Keratinocyte (primary cell): ENCODE results near the gene ARSB. TPM values are rescaled to one million over a fixed set of nuclear protein-coding genes. Genes with fewer than 3 reads are reported as not detected.

Source experiments
- DNase-seq: peaks from one replicate; pipeline ENCODE4 v3.0.0-alpha.2; 2011; ENCODE audit warnings: low read depth, missing footprints, low spot score
- FAIRE-seq: peaks from 2 replicates; lab custom pipeline; 2011; peaks lifted over from hg19 to GRCh38; lab: Jason Lieb, UNC
- H2AFZ ChIP-seq: 2 replicates; pipeline ENCODE4 v1.6.0; 2012; ENCODE audit warnings: low read length, control low read depth, inconsistent platforms; ENCODE audit not compliant: control insufficient read depth
- H3K27ac ChIP-seq: 2 replicates; pipeline ENCODE4 v1.5.1; 2011; ENCODE audit warnings: low read length; ENCODE audit not compliant: control insufficient read depth, insufficient read depth
- H3K27me3 ChIP-seq: 3 replicates; pipeline ENCODE4 v1.6.0; 2011; ENCODE audit warnings: low read length; ENCODE audit not compliant: control insufficient read depth, insufficient read depth; ENCODE audit errors: extremely low read depth
- H3K36me3 ChIP-seq, 2 experiments: 2 replicates in 1 of 2; 3 replicates in 1 of 2; pipeline ENCODE4 v1.5.1; 2011; ENCODE audit warnings: low read length in 2 of 2, mild to moderate bottlenecking in 1 of 2; ENCODE audit not compliant: control insufficient read depth in 2 of 2, insufficient read depth in 2 of 2; ENCODE audit errors: extremely low read depth in 1 of 2
- H3K4me1 ChIP-seq: 3 replicates; pipeline ENCODE4 v1.5.1; 2011; ENCODE audit warnings: low read length; ENCODE audit not compliant: control insufficient read depth, insufficient read depth; ENCODE audit errors: extremely low read depth
- H3K4me2 ChIP-seq: 3 replicates; pipeline ENCODE4 v1.6.0; 2011; ENCODE audit warnings: low read depth, low read length; ENCODE audit not compliant: control insufficient read depth, insufficient read depth; ENCODE audit errors: extremely low read depth
- H3K4me3 ChIP-seq, 3 experiments: fragments of 200-600 bp in 1 of 3; sonication (generic) in 1 of 3; 2 replicates in 2 of 3; 3 replicates in 1 of 3; pipeline ENCODE4 v1.5.1; 2011 to 2016; ENCODE audit warnings: low read length in 3 of 3, mild to moderate bottlenecking in 3 of 3, control low read depth in 2 of 3, inconsistent platforms in 1 of 3, low read depth in 1 of 3, mixed read lengths in 1 of 3, mixed run types in 1 of 3, moderate library complexity in 1 of 3; ENCODE audit not compliant: control insufficient read depth in 2 of 3, insufficient read depth in 2 of 3; ENCODE audit errors: extremely low read depth in 1 of 3
- H3K79me2 ChIP-seq: 2 replicates; pipeline ENCODE4 v1.6.0; 2012; ENCODE audit warnings: low read length; ENCODE audit not compliant: control insufficient read depth, insufficient read depth
- H3K9ac ChIP-seq: 3 replicates; pipeline ENCODE4 v1.6.0; 2011; ENCODE audit warnings: low read length; ENCODE audit not compliant: control insufficient read depth, insufficient read depth; ENCODE audit errors: extremely low read depth
- H3K9me1 ChIP-seq: 3 replicates; pipeline ENCODE4 v1.6.0; 2011; ENCODE audit warnings: low read length; ENCODE audit not compliant: control insufficient read depth, insufficient read depth; ENCODE audit errors: extremely low read depth
- H3K9me3 ChIP-seq: 2 replicates; pipeline ENCODE4 v1.5.1; 2012; ENCODE audit warnings: low read depth, low read length; ENCODE audit not compliant: control insufficient read depth
- H4K20me1 ChIP-seq: 3 replicates; pipeline ENCODE4 v1.6.0; 2011; ENCODE audit warnings: low read length; ENCODE audit not compliant: control insufficient read depth, insufficient read depth; ENCODE audit errors: extremely low read depth
- EZH2 ChIP-seq: IDR thresholded peaks from one replicate; pipeline ENCODE4 v1.6.1; 2012; ENCODE audit warnings: inconsistent platforms, mild to moderate bottlenecking, low read length, moderate library complexity
- dilution Hi-C: fragments of 300-500 bp; cut with MboI; formaldehyde crosslinking; loops from one replicate; pipeline ENCODE4 v1.7.0; 2020; ENCODE audit warnings: low sequenced_read_pairs; ENCODE audit not compliant: extremely low pct_ligation_motif_present
- polyA plus RNA-seq, 5 experiments: library from polyadenylated mRNA; depleted of rRNA in 3 of 5; stranded (reverse) in 3 of 5; stranded (forward) in 1 of 5; unstranded in 1 of 5; fragments of >200 nt; gene quantifications; 1 replicate in 1 of 5; 2 replicates in 3 of 5; 3 replicates in 1 of 5; pipeline versions ENCODE4 v1.2.1 to v1.2.3, GENCODE V29; 2011 to 2012; ENCODE audit warnings: missing spikeins in 2 of 5, low read depth in 1 of 5, low replicate concordance in 1 of 5
- TF ChIP-seq, protein P1 (sequence below), 3 experiments: IDR thresholded peaks in 1 of 3; conservative IDR thresholded peaks in 1 of 3; optimal IDR thresholded peaks in 1 of 3; 2 replicates in 2 of 3; 3 replicates in 1 of 3; pipeline versions ENCODE3 to v1.5.1; 2011; ENCODE audit warnings: low read length in 3 of 3, mild to moderate bottlenecking in 3 of 3, moderate library complexity in 2 of 3, control low read depth in 1 of 3, inconsistent platforms in 1 of 3; ENCODE audit not compliant: insufficient read depth in 2 of 3; ENCODE audit errors: extremely low read depth in 1 of 3

Gene ARSB
- polyA plus RNA-seq, 1 donor (not counting 4 experiments of a cell fraction or from before 2014, with no cell fraction given): 4.5 TPM

DNA sequence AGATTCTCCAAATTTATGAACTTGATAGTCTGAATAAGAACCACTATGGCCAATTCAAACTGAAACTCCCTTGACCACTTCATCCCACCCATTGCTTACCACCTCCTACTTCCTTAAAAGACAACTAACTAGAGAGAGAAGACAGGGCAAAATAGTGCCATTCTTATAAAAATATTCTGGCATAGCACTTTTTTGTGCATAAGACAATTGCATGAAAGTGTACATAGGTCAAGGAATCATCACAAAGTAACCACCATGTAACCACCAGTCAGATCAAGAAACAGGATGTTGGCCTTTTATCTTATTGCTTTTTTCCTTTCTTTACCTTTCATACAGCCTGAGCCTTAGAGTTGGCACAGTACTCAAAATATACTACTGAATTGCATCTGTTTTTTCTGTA is 8.1 kb upstream of the ARSB start:
- no peak overlapping the region for H3K9ac ChIP-seq
- no peaks in the 10 kb centered on the region for H3K36me3 ChIP-seq
- H3K4me2 ChIP-seq: no peak overlapping the region
- no peak for DNase-seq
- H3K9me1 ChIP-seq: no peaks in the 10 kb centered on the region
- H3K4me1 ChIP-seq: no peaks in the 10 kb centered on the region
- H3K27ac ChIP-seq: no peak overlapping the region
- no peak for FAIRE-seq
- H3K27me3 ChIP-seq: peaks cover 5% of the 10 kb centered on the region
- no peaks in the 10 kb centered on the region for H3K79me2 ChIP-seq
- no peak for TF ChIP-seq EZH2
- TF ChIP-seq, protein P1, sequence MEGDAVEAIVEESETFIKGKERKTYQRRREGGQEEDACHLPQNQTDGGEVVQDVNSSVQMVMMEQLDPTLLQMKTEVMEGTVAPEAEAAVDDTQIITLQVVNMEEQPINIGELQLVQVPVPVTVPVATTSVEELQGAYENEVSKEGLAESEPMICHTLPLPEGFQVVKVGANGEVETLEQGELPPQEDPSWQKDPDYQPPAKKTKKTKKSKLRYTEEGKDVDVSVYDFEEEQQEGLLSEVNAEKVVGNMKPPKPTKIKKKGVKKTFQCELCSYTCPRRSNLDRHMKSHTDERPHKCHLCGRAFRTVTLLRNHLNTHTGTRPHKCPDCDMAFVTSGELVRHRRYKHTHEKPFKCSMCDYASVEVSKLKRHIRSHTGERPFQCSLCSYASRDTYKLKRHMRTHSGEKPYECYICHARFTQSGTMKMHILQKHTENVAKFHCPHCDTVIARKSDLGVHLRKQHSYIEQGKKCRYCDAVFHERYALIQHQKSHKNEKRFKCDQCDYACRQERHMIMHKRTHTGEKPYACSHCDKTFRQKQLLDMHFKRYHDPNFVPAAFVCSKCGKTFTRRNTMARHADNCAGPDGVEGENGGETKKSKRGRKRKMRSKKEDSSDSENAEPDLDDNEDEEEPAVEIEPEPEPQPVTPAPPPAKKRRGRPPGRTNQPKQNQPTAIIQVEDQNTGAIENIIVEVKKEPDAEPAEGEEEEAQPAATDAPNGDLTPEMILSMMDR (optimal IDR thresholded peaks at IDR 0.05 in 1 of 3, IDR thresholded peaks at IDR 0.05 in 1 of 3, conservative IDR thresholded peaks at IDR 0.05 in 1 of 3; ENCODE audit: extremely low read depth in 1 of 3, insufficient read depth in 2 of 3, low read length in 3 of 3): no peak
- H3K4me3 ChIP-seq: no peak overlapping the region
- dilution Hi-C loops: no loop called here
- no peak overlapping the region for H2AFZ ChIP-seq
- no peaks in the 10 kb centered on the region for H4K20me1 ChIP-seq
- H3K9me3 ChIP-seq: no peaks in the 10 kb centered on the region

DNA sequence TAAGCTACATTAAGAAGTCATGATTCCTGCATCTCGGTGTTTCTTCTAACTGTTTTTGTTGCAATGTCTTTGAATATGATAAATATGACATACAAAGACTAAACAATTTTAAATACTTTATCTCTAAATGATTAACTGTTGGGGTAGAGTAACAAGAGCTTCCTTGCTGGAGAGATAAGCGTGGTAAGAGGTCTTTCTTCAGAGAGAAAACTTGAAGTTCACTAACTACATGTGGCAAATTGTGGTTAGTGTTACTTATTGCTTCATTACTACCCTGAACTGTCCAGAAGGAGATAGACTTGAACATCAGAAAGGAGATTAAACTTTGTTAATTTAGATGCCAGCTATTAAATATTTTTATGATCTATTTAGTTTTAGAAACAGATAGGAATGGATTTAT is 7.0 kb upstream of the ARSB start:
- H3K36me3 ChIP-seq: no peaks in the 10 kb centered on the region
- H3K79me2 ChIP-seq: no peaks in the 10 kb centered on the region
- no peaks in the 10 kb centered on the region for H3K9me1 ChIP-seq
- FAIRE-seq: no peak
- dilution Hi-C loops: no loop called here
- H3K9me3 ChIP-seq: no peaks in the 10 kb centered on the region
- DNase-seq: no peak
- no peak overlapping the region for H3K9ac ChIP-seq
- H4K20me1 ChIP-seq: no peaks in the 10 kb centered on the region
- no peak for TF ChIP-seq EZH2
- TF ChIP-seq, protein P1 (optimal IDR thresholded peaks at IDR 0.05 in 1 of 3, IDR thresholded peaks at IDR 0.05 in 1 of 3, conservative IDR thresholded peaks at IDR 0.05 in 1 of 3; ENCODE audit: extremely low read depth in 1 of 3, insufficient read depth in 2 of 3, low read length in 3 of 3): no peak
- no peak overlapping the region for H3K4me3 ChIP-seq
- H3K4me2 ChIP-seq: no peak overlapping the region
- no peaks in the 10 kb centered on the region for H3K4me1 ChIP-seq
- no peak overlapping the region for H2AFZ ChIP-seq
- peaks cover 5% of the 10 kb centered on the region for H3K27me3 ChIP-seq
- no peak overlapping the region for H3K27ac ChIP-seq
